GM21381 (cell line): ENCODE data around the gene CMIP.

Experiments used
- ATAC-seq: cut with Tn5 transposase; IDR thresholded peaks from one replicate; pipeline ENCODE4 v1.9.1; 2021; ENCODE audit warnings: mild to moderate bottlenecking, moderate library complexity; ENCODE audit not compliant: unreplicated experiment

Gene CMIP

GRCh38 chr16:81527477-81528178, 83.0 kb downstream of the CMIP start:
- no peak for ATAC-seq

GRCh38 chr16:81528256-81528655, 83.6 kb downstream of the CMIP start:
- no peak for ATAC-seq

- no peak for ATAC-seq
Measured at GRCh38 chr16:81530296-81530721, 85.7 kb downstream of the CMIP start.

- no peak for ATAC-seq
Measured at GRCh38 chr16:81530814-81531213, 86.2 kb downstream of the CMIP start.

GRCh38 chr16:81531419-81531821, 86.8 kb downstream of the CMIP start:
- ATAC-seq = no peak

- no peak for ATAC-seq
Measured at GRCh38 chr16:81532491-81533174, 88.0 kb downstream of the CMIP start.

- no peak for ATAC-seq
Measured at GRCh38 chr16:81533175-81533507, 88.5 kb downstream of the CMIP start.

- no peak for ATAC-seq
Measured at GRCh38 chr16:81535679-81536360, 91.2 kb downstream of the CMIP start.

- no peak for ATAC-seq
Measured at GRCh38 chr16:81536648-81537047, 92.0 kb downstream of the CMIP start.

- ATAC-seq = no peak
Measured at GRCh38 chr16:81537721-81538561, 93.3 kb downstream of the CMIP start.

GRCh38 chr16:81539009-81539758, 94.6 kb downstream of the CMIP start:
- no peak for ATAC-seq

- ATAC-seq = no peak
Measured at GRCh38 chr16:81539759-81540472, 95.3 kb downstream of the CMIP start.

- no peak for ATAC-seq
Measured at GRCh38 chr16:81541314-81541713, 96.7 kb downstream of the CMIP start.

- ATAC-seq = no peak
Measured at GRCh38 chr16:81542609-81543570, 98.3 kb downstream of the CMIP start.

- ATAC-seq = no peak
Measured at GRCh38 chr16:81543571-81543970, 99.0 kb downstream of the CMIP start.

- no peak for ATAC-seq
Measured at GRCh38 chr16:81544261-81544660, 99.7 kb downstream of the CMIP start.

GRCh38 chr16:81544700-81545271, 100.2 kb downstream of the CMIP start:
- ATAC-seq = no peak

GRCh38 chr16:81545470-81546250, 101.1 kb downstream of the CMIP start:
- no peak for ATAC-seq
